Measurements from ENCODE around the gene MAPT.

GRCh38 chr17:45974916-45975630 is 80.7 kb downstream of the MAPT start:
- TF ChIP-seq CTCF (conservative IDR thresholded peaks at IDR 0.05) (no peak), ZFX (IDR thresholded peaks at IDR 0.05) (no peak)
